Activated T-helper 1 cell treated with anti-CD3 and anti-CD28 coated beads, Interleukin-12 subunit alpha, Interleukin-12 subunit beta, Interleukin-2, Interleukin-4 antibody, amounts not matched to agents 30 ng/mL and 10 ng/mL and 1 ng/mL, durations not matched to agents 14 hours and 24 hours and 36 hours (primary cell): Measurements from ENCODE around the gene UBAP1L. TPM values are rescaled to one million over a fixed set of nuclear protein-coding genes. Genes with fewer than 3 reads are reported as not detected.
"Not testable (repeated sequence)": the region's sequence is repeated elsewhere in the genome, so short reads cannot be mapped to it uniquely, and the experiment has no call there.

Experiments used
- DNase-seq: peaks from one replicate; pipeline ENCODE4 v3.0.0; 2021; ENCODE audit warnings: low spot score
- H3K27ac Mint-ChIP-seq: one replicate; pipeline ENCODE4 v1.8.0; 2021; ENCODE audit warnings: mild to moderate bottlenecking, mixed read lengths
- H3K27me3 Mint-ChIP-seq: one replicate; pipeline ENCODE4 v1.8.0; 2022; ENCODE audit warnings: mild to moderate bottlenecking, moderate library complexity, mixed read lengths; ENCODE audit not compliant: insufficient read depth
- H3K36me3 Mint-ChIP-seq: one replicate; pipeline ENCODE4 v1.8.0; 2021; ENCODE audit warnings: low read depth, mixed read lengths
- H3K4me1 Mint-ChIP-seq: one replicate; pipeline ENCODE4 v1.8.0; 2021; ENCODE audit warnings: low read depth, mixed read lengths
- H3K4me3 Mint-ChIP-seq: one replicate; pipeline ENCODE4 v1.8.0; 2021; ENCODE audit warnings: mild to moderate bottlenecking, moderate library complexity, mixed read lengths
- H3K9me3 Mint-ChIP-seq: one replicate; pipeline ENCODE4 v1.8.0; 2021; ENCODE audit warnings: mixed read lengths
- intact Hi-C: fragments of 100-400 bp; cut with micrococcal nuclease; formaldehyde crosslinking; loops from one replicate; pipeline ENCODE4 v1.15.1; 2024
- total RNA-seq: library from RNA; stranded (reverse); gene quantifications from 2 replicates; pipeline ENCODE4 v1.2.3, GENCODE V29; 2022

UBAP1L gene
- total RNA-seq, 1 donor from 2014 or later = 5.9 TPM

DNA sequence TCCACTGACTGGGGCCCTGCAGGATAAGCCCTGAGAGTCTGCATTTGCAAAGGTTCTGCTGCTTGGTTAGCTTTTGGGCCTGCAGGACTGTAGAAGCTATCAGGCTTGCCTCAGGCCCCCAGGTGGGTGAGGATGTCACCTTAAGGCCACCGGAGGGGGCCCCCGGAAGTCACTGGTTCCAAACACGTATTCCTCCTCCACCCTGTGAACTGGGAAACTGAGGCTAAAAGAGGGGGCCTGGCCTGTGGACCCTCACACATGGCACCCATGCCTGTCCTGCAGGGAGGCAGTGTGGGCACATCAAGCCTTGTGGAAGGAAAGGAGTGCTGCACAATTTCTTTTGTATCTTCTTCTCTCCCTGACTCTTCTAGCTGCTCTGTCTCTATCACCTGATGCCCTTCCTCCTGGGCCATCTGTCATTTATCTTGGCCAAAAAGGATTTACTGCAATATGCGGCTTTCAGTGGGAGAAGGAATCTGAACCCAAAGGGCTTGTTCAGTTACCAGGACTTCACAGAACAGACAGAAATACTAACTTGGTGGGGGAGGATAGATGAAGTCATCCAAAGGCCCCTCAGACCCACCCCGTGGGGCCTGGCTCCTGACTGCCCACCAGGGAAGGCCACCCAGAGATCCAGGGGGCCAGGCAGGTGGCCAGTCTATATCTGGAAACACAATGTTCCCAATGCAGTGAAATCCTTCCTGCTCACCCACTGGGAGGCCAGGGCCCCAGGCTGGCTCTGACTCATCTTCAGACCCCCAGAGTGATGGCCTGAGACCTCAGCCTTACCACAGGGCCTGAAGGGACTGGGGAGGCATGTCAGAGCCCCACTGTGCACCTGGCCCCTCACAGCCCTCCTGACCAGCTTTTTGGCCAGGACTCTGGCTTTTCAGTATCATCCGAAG lies 18.3 kb downstream of the UBAP1L start:
- Mint-ChIP-seq H3K4me1 (no peaks in the 10 kb centered on the region), H3K36me3 (peaks cover 16% of the 10 kb centered on the region), H3K27ac (no peak overlapping the region), H3K9me3 (no peaks in the 10 kb centered on the region), H3K4me3 (no peak overlapping the region), H3K27me3 (no peaks in the 10 kb centered on the region)
- DNase-seq = no peak
- intact Hi-C loops = no loop called here

- DNase-seq = no peak
- Mint-ChIP-seq H3K9me3 (no peaks in the 10 kb centered on the region), H3K27me3 (no peaks in the 10 kb centered on the region), H3K27ac (no peak overlapping the region), H3K4me1 (no peaks in the 10 kb centered on the region), H3K36me3 (peaks cover 11% of the 10 kb centered on the region), H3K4me3 (no peak overlapping the region)
- intact Hi-C loops = no loop called here
These were observed 19.3 kb downstream of the UBAP1L start for GRCh38 chr15:65095747-65096104.

DNA sequence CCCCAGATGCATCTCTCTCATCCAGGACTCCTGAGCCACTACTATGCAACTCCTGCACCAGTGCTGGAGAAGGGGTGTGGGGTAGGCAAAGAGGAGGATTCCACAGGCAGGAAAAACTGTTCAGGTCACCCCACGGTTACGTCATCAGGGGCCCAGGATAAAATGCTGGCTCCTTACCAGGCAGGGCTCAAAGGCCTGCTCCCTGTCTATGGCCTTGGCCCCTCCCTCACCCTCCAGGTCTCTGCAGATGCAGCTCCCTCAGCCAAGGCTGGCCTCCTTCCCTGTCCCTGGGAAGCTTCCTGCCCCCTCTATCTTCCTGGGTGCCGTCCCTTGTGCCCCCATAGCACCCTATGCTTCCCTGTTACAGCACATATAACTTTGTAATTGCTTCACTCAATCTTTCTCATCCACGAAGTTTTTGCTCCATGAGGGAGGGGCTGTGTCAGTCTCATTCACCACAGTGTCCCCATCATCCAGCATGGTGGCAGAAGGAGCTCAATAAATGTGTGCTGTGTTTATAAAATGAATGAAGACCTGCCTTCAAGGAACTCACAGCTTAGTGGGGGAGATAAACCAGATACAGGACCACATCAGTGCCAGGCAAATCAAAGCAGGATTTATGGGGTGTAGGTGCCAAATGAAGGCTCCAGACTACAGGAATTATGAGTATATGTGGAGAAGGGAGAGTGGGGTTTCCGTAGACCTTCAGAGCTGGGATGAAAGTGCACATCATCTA lies 19.8 kb downstream of the UBAP1L start:
- Mint-ChIP-seq H3K4me3 (no peak overlapping the region), H3K36me3 (peaks cover 11% of the 10 kb centered on the region), H3K27me3 (no peaks in the 10 kb centered on the region), H3K27ac (no peak overlapping the region), H3K9me3 (no peaks in the 10 kb centered on the region), H3K4me1 (no peaks in the 10 kb centered on the region)
- intact Hi-C loops = no loop called here
- no peak for DNase-seq

DNA sequence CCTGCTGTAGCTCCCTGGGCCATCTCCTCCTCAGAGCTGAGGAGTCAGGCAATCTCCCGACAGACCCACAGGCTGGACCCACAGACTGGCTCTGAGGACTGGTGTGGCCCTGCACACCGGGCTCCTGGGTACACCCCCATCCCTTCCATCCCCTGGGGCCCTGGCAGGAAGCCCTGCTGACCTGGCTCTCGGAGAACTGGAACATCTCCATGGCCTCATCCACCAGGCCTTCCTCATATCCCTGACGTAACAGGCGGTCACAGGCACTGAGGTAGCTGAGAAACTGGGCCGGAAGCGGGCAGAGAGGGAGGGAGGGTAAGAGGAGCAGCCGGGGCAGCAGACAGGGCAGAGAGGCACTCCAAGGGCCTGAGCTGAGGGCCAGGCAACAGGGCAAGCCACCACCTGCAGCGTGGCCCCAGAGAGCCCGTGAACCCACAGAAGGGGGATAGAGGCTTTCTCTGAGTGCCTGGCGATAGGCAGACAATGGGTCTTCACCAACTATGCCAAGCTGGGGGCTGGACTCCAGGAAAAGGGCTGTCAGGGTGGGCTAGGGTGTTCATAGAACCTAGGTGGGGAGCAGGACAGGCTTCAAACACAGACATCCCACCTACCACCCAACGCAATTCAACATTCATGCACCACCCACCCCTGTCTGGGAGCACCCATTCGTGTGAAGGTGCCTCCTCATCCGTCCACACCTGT lies 20.6 kb downstream of the UBAP1L start:
- no peak overlapping the region for H3K4me3 Mint-ChIP-seq
- no peaks in the 10 kb centered on the region for H3K9me3 Mint-ChIP-seq
- H3K36me3 Mint-ChIP-seq = peaks cover 11% of the 10 kb centered on the region
- no peaks in the 10 kb centered on the region for H3K4me1 Mint-ChIP-seq
- H3K27ac Mint-ChIP-seq = no peak overlapping the region
- intact Hi-C loops = no loop called here
- no peak for DNase-seq
- H3K27me3 Mint-ChIP-seq = no peaks in the 10 kb centered on the region

DNA sequence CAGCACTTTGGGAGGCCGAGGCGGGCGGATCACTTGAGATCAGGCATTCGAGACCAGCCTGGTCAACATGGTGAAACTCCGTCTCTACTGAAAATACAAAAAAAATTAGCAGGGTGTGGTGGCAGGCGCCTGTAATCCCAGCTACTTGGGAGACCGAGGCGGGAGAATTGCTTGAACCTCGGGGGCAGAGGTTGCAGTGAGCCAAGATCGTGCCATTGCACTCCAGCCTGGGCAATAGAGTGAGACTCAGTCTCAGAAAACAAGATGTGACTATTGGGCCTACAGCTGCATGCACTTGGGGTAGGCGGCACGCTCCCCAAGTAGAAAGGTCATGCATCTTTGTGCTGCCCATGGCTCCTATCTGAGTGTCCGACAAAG lies 21.2 kb downstream of the UBAP1L start:
- H3K9me3 Mint-ChIP-seq, H3K4me1 Mint-ChIP-seq, H3K36me3 Mint-ChIP-seq, H3K27me3 Mint-ChIP-seq, H3K4me3 Mint-ChIP-seq, H3K27ac Mint-ChIP-seq, intact Hi-C loops, DNase-seq: not testable (repeated sequence)

- Mint-ChIP-seq H3K4me3 (no peak overlapping the region), H3K36me3 (peaks cover 2% of the 10 kb centered on the region), H3K9me3 (no peaks in the 10 kb centered on the region), H3K27me3 (no peaks in the 10 kb centered on the region), H3K4me1 (no peaks in the 10 kb centered on the region), H3K27ac (no peak overlapping the region)
- DNase-seq = no peak
- intact Hi-C loops = no loop called here
These were observed 21.8 kb downstream of the UBAP1L start for GRCh38 chr15:65092911-65093792.

DNA sequence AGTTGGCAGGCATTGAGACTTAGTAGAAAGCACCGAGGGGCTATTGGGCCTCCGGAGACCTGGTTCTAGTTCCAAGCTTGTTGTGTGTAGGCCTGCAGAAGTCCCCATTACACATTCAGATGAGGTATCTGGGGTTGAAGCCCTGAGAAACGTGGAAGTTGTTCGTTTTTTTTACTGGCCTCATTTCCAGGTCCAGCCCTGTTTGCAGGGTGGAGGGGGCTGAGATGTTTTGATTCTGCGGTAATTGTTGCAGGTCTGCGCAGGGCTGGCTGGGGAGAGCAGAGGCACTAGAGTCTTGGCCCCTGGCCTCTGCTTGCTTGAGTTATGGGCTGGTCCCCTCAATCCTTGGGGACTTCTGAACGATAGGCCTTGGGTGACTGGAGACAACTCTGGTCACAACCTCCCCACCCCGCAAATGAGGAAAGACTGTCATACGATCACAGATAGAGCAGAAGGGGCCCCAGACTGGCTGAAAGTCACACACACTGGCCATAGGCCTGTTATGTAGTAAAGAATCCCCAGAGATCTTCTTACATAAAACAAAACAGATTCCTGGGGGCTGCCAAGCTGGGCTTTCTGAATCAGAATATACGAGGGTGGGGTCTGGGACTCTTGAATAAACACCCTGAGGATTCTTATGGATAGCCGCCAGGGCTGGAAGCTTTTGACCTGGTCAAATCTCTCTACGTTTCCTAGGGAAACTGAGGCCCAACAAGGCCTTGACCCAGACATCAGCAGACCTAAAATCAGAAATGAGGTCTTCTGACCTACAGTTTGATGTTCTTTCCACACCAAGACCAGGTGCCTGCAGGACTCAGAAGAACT lies 22.8 kb downstream of the UBAP1L start:
- no peak overlapping the region for H3K4me3 Mint-ChIP-seq
- no peaks in the 10 kb centered on the region for H3K27me3 Mint-ChIP-seq
- H3K36me3 Mint-ChIP-seq = no peaks in the 10 kb centered on the region
- H3K4me1 Mint-ChIP-seq = no peaks in the 10 kb centered on the region
- no peaks in the 10 kb centered on the region for H3K9me3 Mint-ChIP-seq
- no peak overlapping the region for H3K27ac Mint-ChIP-seq
- no peak for DNase-seq
- intact Hi-C loops = no loop called here

- Mint-ChIP-seq H3K9me3 (no peaks in the 10 kb centered on the region), H3K27ac (no peak overlapping the region), H3K27me3 (peaks cover 6% of the 10 kb centered on the region), H3K4me3 (no peak overlapping the region), H3K36me3 (no peaks in the 10 kb centered on the region), H3K4me1 (no peaks in the 10 kb centered on the region)
- no peak for DNase-seq
- intact Hi-C loops = no loop called here
These were observed 25.7 kb downstream of the UBAP1L start for GRCh38 chr15:65089206-65089824.

- no peak for DNase-seq
- Mint-ChIP-seq H3K4me1 (no peaks in the 10 kb centered on the region), H3K27me3 (peaks cover 6% of the 10 kb centered on the region), H3K27ac (no peak overlapping the region), H3K36me3 (no peaks in the 10 kb centered on the region), H3K9me3 (no peaks in the 10 kb centered on the region), H3K4me3 (no peak overlapping the region)
- intact Hi-C loops = no loop called here
These were observed 26.4 kb downstream of the UBAP1L start for GRCh38 chr15:65088643-65089021.

DNA sequence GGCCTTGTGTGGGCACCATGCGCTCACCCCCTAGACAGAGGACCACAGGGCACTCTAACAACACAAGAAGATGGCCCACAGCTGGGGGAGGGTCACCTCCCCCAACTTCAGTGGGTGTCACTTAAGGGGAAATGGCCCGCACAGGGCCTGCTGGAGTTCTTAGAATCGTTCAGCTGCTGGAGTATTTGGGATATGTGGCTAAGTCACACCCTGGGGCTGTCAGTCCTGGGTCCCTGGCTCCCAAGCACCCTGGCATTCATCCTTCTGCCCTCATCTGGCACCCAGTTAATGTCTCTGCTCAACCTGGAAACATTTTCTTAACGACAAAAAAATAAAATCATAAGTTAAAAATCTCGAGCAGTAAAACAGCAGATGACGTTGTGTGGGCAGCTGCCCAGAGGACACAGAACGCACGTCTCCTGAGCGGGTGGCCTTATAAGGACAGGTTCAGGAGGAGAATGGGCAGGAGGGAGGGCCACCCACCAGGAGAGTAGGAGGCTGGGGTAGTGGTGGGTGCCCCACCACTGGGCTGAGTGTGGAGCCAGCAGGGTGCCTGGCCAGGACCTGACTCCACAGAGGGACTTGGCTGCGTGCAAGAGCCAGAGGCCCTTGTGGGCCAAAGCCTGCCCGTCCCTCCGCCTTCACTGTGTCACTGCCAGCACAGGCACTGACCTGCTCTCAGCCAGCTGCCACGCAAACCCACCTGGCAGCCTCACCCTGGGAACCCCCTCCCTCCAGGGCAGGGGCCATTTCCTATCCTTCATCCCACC lies 26.9 kb downstream of the UBAP1L start:
- Mint-ChIP-seq H3K4me3 (no peak overlapping the region), H3K9me3 (no peaks in the 10 kb centered on the region), H3K4me1 (no peaks in the 10 kb centered on the region), H3K27me3 (peaks cover 8% of the 10 kb centered on the region), H3K27ac (no peak overlapping the region), H3K36me3 (no peaks in the 10 kb centered on the region)
- no peak for DNase-seq
- intact Hi-C loops = no loop called here

DNA sequence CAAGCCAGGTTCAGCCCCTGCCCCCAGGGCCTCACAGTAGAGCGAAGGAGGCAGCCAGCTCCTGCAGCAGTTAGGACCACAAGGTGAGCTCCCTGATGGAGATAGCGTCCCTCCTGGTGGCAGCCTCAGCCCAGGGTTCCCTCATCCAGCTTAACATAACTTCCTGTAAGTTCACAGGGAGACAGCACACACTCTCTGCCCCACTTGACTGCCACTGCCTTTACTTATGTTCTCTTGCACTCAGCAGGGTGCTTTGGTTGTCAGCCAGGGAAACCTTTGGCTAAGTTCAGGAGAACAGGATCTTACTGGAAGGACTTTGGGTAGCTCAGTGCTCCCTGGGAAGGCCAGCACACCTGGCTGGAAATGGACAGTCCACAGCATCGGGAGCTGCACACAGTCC lies 27.6 kb downstream of the UBAP1L start:
- DNase-seq = no peak
- intact Hi-C loops = no loop called here
- H3K27me3 Mint-ChIP-seq = peaks cover 13% of the 10 kb centered on the region
- no peaks in the 10 kb centered on the region for H3K36me3 Mint-ChIP-seq
- peaks cover 6% of the 10 kb centered on the region for H3K4me1 Mint-ChIP-seq
- no peaks in the 10 kb centered on the region for H3K9me3 Mint-ChIP-seq
- no peak overlapping the region for H3K4me3 Mint-ChIP-seq
- no peak overlapping the region for H3K27ac Mint-ChIP-seq
